8988T (cell line): ENCODE data around the gene FAXDC2.
"Not testable (repeated sequence)": the region's sequence is repeated elsewhere in the genome, so short reads cannot be mapped to it uniquely, and the experiment has no call there.

Experiments used
- DNase-seq: peaks from one replicate; pipeline ENCODE4 v3.0.0; 2011

The FAXDC2 gene

DNA sequence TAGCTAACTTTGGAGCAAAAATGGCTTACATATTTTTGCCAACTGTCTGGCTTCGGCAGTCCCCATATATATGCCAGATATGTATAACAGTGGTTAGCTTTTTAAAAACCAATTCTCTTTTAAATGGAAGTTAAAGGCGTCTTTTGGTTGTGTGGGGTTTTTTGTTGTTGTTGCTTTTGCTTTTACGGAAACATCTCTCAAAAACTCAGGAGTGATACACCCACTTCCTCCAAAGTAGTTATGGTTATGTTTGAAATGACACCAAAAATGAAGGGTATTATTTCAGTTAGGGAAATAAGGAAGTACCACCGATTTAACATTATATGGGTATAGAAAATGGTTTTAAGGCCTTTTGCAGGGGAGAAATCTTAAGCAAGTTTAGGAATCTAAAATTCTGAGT, 10.4 kb upstream of the FAXDC2 start:
- no peak for DNase-seq

DNA sequence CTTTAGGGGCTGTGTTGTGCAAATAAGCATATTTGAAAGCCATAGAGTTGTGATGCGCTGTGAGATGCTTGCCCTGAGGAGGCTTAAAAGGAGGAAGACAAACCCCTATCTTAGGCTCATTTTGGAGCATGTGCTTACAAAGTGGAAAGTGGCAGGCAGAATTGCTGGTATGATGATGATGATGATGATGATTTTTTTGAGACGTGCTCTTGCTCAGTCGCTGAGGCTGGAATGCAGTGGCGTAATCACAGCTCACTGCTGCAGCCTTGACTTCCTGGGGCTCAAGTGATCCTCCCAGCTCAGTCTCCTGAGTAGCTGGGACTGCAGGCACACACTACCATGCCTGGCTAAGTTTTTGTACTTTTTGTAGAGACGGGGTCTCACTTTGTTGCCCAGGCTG, 9.7 kb upstream of the FAXDC2 start:
- DNase-seq, result no peak

DNA sequence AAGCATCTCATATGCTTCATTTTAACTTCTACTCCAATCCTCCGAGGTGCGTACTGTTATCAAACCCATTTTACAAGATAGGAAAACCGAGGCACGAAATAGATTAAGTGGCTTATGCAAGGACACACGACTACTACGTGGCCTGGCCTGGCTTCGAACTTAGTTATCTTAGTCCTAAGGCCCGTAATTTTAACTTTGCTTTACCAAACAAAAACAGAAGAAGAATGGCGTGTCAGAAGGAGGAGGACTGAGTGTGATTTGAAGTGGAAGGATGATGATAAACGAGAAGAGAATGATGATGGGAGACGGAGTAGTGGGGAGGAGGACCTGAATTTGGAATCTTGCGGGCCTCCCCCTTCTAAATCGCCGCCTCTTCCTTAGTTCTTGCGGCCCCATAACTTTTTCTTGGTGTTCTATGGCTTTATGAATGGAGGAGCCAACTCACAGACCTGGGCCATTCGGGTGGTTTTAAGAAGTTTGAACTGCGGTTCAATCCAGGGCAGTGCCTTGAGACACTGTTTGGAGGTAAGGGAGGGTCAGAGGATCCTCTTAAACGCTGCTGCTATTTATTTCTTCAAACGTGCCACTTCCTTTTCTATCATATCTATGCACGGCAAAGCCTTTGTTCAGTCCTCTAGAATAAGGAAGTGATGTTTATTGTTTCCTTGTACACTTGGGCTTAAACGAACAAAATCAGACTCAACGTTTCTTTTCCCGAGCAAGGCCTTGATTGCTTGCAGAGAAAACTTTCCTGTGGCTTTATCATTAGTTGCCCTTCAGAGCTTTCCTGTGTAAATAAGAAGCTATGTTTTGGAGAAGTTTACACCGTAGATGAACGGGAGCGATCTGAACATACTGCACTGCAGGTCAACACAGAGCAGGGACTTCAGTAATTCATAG, 8.8 kb upstream of the FAXDC2 start:
- no peak for DNase-seq

DNA sequence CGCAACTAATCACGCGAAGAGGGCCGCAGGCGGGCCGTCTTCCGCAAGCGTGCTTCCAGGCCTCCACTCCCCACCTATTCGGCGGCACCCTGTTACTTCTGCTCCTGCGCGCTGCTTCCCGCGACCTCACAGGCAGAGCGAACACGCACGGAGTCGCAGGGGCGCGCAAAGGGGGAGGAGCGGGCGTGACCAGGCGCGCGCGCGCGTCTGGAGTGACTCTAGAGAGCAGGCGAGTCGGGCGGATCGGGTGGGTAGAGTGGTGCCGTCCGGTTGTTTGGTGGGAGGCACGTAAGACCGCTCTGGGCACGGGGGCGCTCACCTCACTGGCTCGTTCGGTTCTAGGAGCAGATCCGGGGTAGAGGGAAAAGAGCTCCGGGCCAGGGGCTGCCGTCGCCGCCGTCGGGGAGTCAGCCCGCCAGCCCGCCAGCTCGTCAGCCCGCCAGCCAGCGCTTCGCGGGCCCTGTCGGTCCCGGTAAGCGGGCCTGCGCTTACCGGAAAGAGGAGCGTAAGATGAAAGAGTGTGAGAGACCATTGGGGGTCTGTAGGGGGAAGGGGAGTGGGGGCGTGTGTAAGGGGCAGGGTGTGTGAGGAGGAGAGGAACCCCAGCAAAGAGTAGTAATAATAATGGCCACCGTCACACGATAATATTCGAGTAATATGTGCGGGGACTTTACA, 8.0 kb upstream of the FAXDC2 start, which contains the start of gene CNOT8:
Gene CNOT8, plus strand, starts transcription at position 331 of the 675 bp plus-strand sequence. CDS start 4,652 bp downstream, outside the sequence.
- peak; percentile 42 for DNase-seq

DNA sequence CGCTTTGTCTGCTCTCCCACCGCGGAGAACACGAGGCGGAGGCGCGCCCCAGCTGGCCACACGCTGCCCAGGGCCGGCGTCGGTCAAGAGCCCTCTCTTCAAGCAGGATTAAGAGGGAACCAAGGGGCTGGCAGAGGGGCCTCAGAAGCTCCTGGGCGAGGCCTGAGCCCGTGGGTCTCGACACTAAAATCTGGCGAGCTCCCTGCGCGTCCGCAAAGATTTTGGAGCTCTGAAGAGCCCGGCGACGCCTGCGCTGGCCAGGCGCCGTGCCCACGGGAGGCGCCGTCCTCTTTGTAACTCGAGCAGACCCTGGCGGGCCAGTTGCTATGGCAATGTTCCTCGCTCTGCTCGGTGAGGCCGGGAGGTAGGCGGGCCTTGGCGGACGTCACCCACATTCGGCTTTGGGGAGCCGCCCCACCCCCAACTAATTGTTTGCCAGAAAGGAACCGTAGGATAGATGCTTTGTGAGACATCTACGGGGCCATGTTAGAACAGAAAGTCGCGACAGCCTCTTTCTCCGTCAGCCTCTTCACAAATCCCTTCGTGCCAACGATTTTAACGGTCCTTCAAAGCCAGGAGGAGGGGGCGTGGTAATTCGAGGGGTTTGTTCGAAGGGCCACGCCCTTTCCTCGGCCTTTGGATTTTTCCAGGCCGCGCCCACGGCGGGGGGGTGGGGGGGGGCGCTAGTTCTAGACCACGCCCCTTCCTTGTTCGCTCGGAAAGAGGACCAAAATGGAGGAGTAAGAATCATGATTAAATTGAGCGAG, 7.3 kb upstream of the FAXDC2 start:
- peak; percentile 51 for DNase-seq

DNA sequence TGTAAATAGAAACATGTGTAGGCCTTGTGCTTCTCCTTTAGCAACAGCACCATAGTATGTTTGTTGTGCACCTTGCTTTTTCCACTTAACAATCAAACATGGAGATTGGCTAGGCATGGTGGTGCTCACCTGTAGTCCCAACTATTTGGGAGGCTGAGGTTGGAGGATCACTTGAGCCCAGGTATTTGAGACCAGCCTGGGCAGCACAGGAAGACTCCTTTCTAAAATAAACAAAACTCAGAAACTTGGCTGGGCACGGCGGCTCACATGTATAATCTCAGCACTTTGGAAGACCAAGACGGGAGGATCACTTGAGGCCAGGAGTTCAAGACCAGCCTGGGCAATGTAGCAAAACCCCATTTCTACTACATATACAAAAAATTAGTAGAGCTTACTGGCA, 948 bp upstream of the FAXDC2 start:
- no peak for DNase-seq

DNA sequence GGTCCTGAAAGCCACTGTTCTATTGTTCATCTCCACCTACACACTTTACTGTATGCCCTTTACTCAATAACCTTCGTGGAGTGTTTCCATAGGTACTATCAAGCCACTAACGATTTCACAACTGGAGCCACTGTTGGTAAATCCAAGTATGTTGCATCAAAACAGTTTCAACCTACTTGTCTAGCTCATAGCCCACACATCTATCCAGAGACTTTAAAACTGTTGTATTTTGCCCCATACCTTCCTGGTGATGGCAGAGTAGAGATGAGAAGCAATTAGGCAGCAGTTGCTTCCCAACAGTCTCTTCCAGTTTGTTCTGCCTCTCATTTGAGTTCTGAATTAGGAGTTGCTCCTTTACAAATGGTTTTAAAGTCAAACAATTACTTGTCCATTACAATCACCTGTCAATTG, 607 bp downstream of the FAXDC2 start:
- no peak for DNase-seq

DNA sequence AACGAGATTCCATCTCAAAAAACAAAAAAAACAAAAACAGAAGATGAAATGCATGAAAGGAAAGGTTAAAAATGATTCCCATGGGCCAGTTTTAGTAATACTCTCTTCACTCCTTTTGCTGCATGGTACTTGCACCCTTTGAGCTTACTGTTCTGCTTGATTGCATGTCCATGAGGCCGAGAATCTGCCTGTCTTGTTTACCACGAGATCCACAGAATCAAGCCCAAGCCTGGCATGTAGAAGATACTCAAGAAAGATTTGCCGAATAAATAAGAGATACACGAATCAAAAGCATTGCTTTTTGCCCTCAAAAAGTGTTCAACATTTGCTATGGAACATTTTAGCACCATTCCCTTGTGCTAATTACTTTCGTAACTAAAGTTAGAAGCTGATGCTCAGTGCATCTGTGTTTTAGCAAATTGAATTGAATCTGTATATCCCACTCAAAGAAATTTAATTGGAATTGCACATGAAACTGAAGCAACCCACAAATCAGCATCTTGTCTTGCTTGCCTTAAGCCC, 1.1 kb downstream of the FAXDC2 start:
- no peak for DNase-seq

DNA sequence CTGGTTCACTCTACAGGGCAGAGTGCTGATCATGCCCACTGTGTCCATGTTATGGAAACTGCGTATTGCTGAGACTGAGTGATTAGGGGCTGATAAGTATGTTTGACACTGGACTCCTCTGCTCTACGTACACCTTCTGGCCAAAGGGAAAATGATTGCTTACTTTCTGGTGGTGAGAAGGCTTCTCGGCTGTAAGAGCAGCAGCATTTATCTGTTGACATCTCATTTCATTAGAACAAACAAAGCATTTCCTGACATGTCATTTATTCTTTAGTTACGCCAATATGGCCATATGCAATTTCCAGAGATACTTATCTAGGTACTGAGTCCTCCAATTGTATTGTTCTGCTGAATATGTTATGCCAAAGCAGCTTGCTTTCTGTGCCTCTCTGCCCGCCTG, 5.6 kb downstream of the FAXDC2 start:
- no peak for DNase-seq

DNA sequence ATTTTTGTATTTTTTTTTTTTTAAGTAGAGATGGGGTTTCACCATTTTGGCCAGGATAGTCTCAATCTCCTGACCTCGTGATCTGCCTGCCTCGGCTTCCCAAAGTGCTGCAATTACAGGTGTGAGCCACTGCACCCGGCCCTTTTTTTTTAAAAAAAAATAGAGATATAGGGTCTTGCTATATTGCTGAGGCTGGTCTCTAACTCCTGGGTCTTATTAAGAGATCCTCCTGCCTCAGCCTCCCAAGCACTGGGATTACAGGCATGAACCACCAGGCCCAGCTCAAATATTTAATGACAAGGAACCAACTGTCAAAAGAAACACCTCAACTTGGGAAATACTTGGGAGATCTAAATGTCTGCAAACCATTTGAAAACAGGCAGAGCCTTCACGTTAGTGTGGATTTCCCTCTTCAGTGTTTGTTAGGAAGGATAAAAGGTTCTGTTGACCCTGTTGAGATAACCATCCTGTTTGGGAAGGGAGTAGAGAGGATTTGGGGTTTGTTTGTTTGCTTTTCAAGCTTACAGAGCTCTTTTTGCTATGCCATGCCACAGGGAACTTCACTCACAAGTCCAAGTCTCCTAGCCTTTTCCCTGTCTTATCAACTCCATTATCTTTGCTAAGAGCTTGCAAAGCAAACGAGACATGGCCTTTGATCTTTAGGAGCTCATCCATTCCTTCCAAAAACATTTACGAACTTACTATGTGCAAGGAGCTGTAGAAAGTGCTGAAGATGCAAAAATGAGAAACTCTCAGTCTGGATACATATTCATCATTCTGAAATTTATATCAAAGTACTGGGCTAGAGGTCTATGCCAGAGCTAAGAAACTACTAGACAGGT, 7.5 kb downstream of the FAXDC2 start:
- DNase-seq, result no peak

DNA sequence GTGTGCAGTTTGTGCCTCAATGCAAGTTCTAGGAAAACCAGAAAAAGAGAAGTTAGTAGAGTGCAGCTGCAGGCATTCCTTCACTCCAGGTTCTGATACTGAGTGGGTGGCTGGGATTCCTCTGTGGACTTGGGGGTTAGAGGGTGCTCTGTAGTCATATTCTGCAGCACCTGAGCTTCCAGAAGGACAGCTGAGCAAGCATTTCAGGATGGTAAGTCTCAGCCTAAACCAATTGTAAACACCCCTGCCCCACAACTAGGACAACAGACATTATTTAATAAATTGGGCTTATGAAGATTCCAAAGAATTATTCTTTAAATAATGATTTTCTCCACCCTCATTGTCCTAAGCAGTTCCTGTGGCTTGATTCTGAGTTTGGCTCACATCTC, 9.1 kb downstream of the FAXDC2 start:
- no peak for DNase-seq

DNA sequence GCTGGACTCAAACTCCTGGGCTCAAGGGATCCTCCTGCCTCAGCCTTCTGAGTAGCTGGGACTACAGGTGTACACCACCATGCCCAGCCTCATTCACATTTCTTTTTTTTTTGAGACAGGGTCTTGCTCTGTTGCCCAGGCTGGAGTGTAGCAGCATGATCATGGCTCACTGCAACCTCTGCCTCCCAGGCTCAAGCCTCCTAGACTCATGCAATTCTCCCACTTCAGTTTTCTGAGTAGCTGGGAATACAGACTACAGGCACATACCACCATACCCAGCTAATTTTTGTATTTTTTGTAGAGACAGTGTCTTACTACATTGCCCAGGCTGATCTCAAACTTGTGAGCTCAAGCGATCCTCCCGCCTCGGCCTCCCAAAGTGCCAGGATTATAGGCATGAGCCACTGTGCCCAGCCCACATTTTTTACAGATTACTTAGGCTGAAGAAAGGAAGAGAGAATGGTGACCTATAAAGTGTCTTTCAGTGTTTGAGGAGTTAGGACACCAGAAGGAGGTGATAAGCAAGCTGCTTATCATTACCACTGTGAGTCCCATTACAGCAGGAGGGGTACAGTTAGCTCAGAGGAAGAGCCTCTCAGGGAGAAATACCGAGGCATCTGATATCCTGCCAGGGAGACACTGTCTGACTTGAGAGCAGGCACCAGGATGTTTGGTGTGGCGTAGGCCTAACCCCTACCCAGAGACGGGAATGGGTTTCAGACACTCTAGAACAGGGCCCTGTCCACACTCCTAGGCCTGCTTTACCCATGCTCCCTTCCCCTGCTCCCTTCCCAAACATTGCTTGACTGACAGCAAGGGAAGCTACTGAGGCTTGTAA, 9.7 kb downstream of the FAXDC2 start:
- no peak for DNase-seq

DNA sequence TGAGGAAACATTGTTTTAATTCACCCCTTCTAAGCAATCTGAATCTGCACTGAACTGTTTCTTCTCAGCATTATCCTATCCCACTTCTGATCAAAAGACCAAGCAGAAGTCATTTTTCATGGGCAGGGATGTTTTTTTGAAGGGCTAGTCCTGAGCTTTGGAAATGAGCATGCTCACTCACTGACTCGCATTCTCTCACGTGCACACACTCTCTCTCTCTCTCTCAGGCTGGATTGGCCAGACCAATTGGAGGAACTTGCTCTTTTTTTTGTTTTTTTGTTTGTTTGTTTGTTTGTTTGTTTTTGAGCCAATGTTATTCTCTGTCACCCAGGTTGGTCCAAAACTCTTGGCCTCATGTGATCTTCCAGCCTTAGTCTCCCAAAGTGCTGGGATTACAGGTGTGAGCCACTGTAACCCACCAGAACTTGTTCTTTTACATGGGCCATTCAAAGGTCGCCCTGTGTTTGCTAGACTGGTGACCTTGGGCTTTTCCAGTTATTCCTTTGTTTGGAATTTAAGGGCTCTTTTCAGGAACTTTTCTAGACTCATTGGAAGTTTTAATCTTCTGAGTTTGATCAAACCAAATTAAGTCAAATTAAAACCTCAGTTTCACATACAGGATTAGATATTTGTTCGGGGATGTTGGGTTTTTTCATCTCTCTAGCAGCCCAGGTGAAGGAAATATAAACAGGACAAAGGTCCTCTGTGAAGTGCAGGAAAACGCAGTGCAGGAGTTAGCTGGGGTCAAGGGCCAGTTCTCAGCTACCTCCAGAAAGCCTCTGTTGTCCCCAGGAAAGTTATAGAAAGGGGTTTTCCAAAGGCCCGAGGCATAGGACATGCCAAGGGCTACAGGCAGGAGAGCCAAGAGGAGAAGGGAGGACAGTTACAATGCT, 13.1 kb downstream of the FAXDC2 start:
- DNase-seq, result no peak

DNA sequence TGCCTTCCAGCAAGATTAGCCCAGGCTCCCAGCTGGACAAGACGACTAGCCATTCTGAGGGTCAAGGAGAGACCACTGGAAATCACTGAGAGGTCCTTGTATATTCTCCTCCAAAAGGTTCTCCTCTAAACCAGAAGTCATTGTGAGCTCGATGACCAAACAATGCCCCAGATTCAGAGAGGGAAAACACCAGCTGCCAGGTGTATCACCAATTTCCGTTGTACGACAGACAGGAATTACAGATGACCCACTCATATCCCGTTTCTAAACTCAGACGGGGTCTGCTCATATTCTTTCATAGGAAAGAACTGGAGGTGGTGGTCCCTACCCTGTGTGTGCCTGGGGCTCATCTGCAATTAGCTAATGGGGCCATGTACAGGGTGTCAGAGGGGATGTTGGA, 14.2 kb downstream of the FAXDC2 start:
- DNase-seq, result no peak

DNA sequence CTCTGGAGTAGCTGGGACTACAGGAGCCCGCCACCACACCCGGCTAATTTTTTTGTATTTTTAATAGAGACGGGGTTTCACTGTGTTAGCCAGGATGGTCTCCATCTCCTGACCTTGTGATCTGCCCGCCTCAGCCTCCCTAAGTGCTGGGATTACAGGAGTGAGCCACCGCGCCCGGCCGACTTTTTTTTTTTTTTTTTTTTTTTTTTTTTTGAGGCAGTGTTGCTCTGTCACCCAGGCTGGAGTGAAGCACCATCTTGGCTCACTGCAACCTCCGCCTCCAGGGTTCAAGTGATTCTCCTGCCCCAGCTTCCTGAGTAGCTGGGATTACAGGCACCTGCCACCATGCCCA, 14.7 kb downstream of the FAXDC2 start:
- not testable (repeated sequence) for DNase-seq

DNA sequence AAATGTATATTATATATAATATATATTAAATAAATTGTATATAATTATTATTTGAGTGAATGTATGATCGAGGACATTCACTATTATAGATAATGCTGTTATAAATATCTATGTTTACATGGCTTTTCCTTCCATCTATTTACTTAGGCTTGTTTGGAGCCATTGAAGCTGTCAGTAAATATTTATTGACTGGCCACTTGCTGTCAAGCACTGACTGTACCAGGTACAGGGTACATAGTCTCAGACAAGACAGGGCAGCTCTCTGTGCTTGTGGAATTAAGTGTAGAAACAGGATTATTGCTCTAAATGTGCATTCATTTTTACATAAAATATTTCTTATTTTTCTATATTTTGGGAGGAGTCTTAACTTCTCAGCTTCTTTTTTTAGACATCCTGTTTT, 16.4 kb downstream of the FAXDC2 start:
- no peak for DNase-seq

DNA sequence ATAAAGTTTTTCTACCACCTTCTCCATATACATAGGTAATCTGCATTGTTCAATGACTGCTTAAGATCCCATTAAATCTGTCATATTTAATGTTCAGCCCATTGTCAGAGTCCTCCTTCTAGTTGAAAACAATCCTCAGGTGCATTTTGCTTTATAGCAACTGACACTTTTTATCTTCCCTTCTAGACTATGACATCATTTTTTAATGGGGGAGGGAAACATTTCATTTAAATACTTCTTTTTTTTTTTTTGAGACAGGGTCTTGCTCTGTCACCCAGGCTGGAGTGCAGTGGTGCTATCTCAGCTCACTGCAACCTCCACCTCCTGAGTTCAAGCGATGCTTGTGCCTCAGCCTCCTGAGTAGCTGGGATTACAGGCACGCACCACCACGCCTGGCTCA, 17.6 kb downstream of the FAXDC2 start:
- DNase-seq, result not testable (repeated sequence)

DNA sequence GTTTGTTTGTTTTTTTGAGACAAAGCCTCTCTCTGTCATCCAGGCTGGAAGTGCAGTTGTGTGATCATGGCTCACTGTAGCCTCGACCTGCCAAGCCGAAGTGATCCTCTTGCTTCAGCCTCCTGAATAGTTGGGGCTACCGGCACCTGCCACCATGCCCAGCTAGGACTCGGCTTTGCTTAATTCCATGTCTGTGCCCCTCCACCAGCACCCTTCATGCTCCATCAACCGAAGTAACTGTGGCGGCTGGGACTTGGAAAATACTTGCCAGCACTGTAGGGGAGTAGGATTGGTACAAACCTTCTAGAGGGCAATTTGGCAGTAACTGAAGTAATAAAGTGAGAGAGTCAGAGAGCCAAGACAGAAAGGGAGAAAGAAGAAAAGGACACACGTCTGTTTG, 19.0 kb downstream of the FAXDC2 start:
- no peak for DNase-seq

DNA sequence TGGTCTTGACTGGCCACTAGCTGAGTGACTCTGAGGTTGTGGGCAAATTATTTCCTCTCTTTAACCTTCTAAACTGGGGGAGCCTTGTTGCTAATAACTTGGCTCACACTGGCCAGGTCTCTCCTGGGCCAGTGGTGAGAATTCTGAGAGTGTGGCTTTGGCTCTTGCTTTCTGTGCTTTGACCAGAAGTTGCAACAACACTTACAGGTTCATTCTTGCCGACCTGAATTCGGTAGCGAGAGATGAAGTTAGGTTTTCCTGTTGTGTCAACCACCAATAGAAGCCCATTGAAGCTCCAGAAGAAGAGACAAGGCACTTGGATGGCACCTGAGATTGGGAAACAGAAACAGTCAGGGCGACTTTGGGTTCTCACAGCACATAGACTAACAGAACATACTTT, 19.8 kb downstream of the FAXDC2 start:
- DNase-seq, result no peak

DNA sequence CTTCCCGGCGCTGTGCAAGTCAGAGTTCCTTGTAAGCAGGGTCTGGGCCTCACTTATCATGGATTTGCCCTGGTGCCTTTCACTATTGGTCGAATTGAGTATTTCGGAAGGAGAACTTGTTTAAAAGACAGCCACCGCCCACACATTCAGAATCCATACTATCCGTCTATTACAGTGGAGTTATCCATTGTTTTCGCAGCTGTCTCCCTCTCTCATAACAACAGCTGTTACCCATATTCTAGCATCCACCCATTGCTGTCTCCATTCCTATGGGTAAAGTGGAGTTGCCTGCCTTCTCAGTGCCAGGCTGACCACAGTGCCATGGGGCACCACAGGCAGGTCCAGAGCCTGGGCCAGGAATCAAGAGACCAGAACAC, 20.2 kb downstream of the FAXDC2 start:
- DNase-seq, result no peak
